ENCODE measurements around the gene FCHO1.

DNA sequence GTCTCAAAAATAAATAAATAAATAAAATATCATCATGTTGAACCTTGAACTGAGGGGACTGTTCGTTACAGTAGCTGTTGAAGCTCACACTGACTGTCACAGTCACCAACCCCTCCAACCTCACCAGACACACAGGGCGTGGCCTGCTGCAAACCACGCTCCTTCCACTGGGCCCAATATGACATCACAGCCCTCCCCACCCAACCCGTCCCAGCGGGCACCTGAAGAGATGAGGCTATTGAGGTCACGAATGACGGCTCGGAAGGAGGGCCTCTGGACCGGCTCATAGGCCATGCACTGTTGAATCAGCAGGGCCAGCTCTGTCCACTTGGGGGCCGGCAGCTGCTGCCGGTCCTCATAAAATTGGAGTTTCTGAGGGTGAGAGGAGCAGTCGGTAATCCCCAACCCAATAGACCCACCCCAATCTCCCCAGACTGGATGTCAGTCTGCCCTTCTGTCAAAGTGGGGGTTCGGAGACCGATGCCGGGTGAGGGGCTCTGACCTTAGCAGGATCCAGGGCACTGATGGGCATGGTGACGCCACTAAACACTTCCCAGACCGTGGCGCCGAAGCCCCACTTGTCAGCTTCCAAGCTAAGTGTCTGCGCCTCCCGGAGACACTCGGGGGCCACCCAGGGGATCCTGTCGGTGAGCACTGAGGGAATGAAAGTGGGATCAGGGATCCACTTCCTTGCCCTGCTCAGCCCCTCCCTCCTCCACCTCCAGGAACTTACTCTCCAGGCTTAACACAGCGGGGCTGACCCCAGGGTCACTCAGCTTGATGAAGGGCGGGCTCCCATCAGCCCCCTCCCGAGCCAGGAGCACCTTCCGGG lies 83.3 kb downstream of the FCHO1 start:
- TF ChIP-seq, protein P1, sequence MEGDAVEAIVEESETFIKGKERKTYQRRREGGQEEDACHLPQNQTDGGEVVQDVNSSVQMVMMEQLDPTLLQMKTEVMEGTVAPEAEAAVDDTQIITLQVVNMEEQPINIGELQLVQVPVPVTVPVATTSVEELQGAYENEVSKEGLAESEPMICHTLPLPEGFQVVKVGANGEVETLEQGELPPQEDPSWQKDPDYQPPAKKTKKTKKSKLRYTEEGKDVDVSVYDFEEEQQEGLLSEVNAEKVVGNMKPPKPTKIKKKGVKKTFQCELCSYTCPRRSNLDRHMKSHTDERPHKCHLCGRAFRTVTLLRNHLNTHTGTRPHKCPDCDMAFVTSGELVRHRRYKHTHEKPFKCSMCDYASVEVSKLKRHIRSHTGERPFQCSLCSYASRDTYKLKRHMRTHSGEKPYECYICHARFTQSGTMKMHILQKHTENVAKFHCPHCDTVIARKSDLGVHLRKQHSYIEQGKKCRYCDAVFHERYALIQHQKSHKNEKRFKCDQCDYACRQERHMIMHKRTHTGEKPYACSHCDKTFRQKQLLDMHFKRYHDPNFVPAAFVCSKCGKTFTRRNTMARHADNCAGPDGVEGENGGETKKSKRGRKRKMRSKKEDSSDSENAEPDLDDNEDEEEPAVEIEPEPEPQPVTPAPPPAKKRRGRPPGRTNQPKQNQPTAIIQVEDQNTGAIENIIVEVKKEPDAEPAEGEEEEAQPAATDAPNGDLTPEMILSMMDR (IDR thresholded peaks at IDR 0.05), result no peak
- TF ChIP-seq POLR2A (IDR thresholded peaks at IDR 0.05), result no peak

Data from Peyer's patch (tissue), 4 donors.